GM10847 (cell line): ENCODE results near the gene PHB1.

Experiments used
- POLR2A ChIP-seq: IDR thresholded peaks from 2 replicates; pipeline ENCODE4 v1.6.1; 2011; ENCODE audit not compliant: insufficient read length; ENCODE audit errors: extremely low read depth

Gene PHB1

GRCh38 chr17:49388692-49389513, 25.8 kb downstream of the PHB1 start:
- no peak for TF ChIP-seq POLR2A

GRCh38 chr17:49388290-49388640, 26.4 kb downstream of the PHB1 start:
- TF ChIP-seq POLR2A: peak; percentile 30

- TF ChIP-seq POLR2A: no peak
These were observed 27.0 kb downstream of the PHB1 start for GRCh38 chr17:49387498-49388289.

DNA sequence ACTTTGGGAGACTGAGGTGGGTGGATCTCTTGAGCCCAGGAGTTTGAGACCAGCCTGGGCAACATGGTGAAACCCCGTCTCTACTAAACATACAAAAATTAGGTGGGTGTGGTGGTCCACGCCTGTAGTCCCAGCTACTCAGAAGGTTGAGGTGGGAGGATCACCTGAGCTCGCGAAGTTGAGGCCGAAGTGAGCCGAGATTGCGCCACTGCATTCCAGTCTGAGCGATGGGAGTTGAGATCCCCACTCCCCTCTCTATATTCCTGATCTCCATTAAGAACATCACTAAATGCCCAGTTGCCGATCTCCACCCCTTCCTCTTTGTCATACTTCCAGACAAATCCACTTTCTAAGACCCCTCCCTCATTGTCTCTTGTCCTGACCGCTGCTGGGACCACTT, 28.3 kb downstream of the PHB1 start:
- TF ChIP-seq POLR2A: no peak

- TF ChIP-seq POLR2A: no peak
These were observed 29.7 kb downstream of the PHB1 start for GRCh38 chr17:49384951-49385350.

DNA sequence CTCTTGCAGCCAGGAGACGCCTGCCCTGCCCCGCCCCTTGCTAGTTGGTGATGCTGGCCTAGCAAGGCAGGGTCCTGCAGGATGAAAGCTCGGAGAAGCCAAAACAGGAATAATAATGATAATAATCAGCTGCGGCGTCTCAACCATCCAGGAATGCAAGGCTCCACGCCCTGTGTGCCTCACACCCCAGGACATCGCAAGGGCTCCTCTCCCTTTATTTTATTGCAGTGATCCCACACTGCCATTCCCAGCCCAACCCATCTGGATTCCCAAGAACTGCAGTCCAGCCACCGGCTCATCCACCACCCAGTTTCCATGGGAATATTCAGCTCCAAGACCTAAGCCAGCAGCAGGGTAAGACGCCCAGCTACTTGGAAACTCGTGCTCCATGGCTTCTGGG, 31.6 kb downstream of the PHB1 start:
- TF ChIP-seq POLR2A: no peak

DNA sequence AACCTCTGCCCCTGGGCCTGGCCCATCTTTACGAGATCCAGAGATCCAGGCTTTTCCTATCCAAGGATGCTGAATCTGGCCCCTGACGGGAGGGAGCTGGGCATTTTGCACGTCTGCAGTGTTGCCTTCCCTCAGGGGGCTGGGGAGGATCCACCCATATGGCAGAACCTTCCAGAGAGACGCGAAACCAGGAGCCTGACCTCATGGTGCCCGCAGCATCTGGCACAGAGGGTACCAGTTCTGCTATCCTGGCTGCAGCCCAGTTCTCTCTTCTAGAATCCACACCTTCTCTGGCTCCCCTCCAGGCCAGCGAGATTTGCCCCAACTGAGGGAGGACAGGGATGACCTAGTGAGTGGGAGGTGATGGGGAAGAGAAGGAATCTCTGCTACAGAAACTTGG, 32.1 kb downstream of the PHB1 start:
- TF ChIP-seq POLR2A: no peak

DNA sequence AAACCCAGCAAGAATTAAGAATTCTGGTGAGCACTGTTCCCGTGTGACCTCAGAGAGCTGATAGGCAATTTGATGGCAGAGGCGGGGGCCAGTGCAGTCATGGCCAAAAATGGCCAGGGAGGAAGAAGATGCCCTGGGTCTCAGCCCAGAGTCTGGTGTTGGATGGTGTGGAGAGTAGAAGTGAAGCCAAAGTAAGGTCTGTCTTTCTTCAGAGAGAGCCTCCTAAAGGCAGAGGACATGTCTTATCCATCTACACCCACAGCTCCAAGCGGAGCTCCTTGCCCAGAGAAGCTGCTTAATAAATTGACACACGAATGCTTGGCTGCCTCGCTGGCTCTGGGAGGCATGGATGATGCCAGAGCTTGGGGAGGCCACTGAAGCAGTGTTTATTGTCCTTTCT, 32.9 kb downstream of the PHB1 start:
- no peak for TF ChIP-seq POLR2A

DNA sequence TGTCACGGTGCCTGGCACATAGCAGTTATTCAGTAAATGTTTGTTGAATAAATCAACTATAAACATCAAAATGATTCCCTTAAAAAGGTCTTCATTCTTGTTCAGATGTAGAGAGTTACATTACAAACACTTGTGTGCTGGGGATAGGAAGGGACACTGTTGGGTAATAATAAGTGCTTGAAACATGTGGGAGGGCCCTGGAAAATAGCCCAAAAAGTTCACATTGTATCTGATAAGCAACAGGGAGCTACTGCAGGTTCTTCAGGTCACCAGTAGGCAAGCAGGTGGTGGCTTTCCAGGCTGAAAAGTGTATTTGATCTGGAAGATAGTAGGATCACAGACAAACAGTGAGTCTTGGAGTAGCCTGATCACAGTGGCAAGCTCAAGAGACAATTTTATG, 33.6 kb downstream of the PHB1 start:
- TF ChIP-seq POLR2A: no peak

DNA sequence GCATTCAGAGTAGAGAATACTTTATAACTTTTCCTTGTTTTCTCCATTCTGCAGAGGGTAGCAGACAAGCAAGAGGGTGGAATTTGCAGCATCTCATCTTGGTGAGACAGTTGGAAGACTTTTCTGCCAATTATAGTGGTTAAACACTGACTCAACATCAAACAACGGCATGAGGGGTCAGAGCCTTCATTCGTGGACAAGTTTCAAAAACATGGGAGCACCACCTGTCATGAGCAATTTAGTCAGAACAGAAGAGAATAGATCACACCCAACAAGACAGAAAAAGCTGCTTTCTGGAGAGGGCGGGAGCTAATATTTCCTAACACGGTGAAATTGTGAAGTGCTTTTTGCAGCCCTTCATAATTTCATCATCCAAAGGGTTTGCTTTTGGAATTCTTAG, 34.8 kb downstream of the PHB1 start:
- no peak for TF ChIP-seq POLR2A

DNA sequence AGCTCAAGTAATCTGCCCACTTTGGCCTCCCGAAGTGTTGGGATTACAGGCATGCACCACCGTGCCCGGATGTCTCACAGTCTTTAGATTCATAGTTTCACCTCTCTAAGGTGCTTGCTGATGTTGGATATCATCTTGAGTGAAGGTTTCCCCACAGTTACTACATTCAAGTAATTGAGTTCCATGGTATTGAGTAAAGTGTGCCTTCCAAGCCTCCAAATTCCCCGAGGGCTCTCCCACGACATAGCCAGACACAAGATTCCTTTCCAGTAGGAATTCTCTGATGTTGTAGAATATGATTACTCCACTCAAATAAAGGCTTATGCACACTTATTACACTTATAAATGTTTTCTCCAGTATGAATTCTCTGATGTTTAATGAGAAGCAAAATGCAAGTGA, 36.4 kb downstream of the PHB1 start:
- TF ChIP-seq POLR2A: no peak

DNA sequence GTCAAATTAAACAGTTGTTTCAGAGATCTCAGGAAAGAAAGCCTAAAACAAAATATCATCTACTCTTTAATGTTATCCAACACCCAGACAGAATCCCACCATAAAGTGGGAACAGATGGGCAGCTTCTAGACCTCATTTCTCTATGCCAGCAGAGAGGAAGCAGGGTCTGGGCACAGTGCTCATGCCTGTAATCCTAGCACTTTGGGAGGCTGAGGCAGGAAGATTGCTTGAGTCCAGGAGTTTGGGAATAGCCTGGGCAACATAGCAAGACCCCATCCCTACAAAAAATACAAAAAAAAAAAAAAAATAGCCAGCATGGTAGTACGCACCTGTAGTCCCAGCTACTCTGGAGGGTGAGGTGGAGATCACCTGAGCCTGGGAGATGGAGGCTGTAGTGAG, 39.1 kb downstream of the PHB1 start:
- no peak for TF ChIP-seq POLR2A

- no peak for TF ChIP-seq POLR2A
These were observed 41.6 kb downstream of the PHB1 start for GRCh38 chr17:49373115-49373514.

DNA sequence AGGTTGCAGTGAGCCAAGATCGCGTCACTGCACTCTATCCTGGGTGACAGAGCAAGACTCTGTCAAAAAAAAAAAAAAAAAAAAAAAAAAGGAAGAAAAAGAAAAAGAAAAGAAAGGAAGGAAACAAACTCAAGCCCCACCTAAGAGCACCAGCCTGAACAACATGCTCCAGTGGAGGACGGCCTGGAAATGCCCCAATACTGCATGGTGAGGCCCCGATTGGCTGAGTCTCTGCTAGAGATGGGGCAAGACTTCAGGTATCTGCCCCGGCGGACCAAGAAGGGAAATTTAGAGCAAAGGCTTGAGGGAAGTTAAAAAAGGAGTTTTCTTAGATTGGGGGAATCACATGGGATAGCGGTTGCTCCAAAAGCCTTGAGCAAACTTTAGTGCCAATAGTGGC, 42.3 kb downstream of the PHB1 start:
- TF ChIP-seq POLR2A: no peak

- no peak for TF ChIP-seq POLR2A
These were observed 43.5 kb downstream of the PHB1 start for GRCh38 chr17:49370971-49371834.

DNA sequence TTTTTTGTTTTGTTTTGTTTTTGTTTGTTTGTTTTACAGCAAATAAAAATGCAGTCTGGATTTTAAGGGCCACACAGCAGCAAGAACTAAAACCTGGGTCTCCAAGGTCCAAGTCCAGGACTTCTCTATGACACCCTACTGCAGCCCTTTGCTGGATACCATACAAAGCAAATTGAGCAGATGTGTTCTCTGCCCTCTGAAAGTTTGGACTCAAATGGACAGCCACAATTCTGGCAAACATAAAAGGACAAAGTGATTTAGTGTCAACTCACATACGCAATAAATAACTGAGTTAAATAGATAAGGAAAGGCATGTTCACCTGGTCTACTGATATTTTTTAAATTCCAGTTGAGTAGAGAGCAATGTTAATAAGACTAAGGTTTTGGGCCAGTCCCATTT, 44.9 kb downstream of the PHB1 start:
- TF ChIP-seq POLR2A: no peak
